ENCODE results near the gene NTSR1. TPM values are rescaled to one million over a fixed set of nuclear protein-coding genes. Genes with fewer than 3 reads are reported as not detected.

Gene NTSR1
- polyA plus RNA-seq, 4 donors: 0.34 to 1.2 TPM; not detected in 2

GRCh38 chr20:62770111-62770910 is 61.7 kb downstream of the NTSR1 start:
- H3K4me3 ChIP-seq (ENCODE audit: low read depth in 1 of 3, low read length in 3 of 3): no peak overlapping the region
- no peaks in the 10 kb centered on the region for H3K9me3 ChIP-seq (ENCODE audit: control insufficient read depth in 2 of 2, insufficient read depth in 1 of 2, low read depth in 1 of 2, low read length in 1 of 2)
- no peak overlapping the region for H3K27ac ChIP-seq (ENCODE audit: low read depth in 1 of 3, low read length in 2 of 3)
- DNase-seq: no peak
- no peaks in the 10 kb centered on the region for H3K36me3 ChIP-seq (ENCODE audit: control insufficient read depth in 3 of 3, insufficient read depth in 2 of 3, low read depth in 1 of 3, low read length in 3 of 3)
- WGBS, 3 donors: 90 to 91% (median 90%) methylated on average over 16 to 20 of the region's 20 CpGs
- H3K27me3 ChIP-seq (ENCODE audit: control insufficient read depth in 3 of 3, insufficient read depth in 3 of 3, low read length in 3 of 3): no peaks in the 10 kb centered on the region
- H3K4me1 ChIP-seq (ENCODE audit: control insufficient read depth in 3 of 3, insufficient read depth in 2 of 3, low read depth in 1 of 3, low read length in 2 of 3): peaks cover 0 to 7% (median 0%) of the 10 kb centered on the region in 3 donors
- no peak for FAIRE-seq

GRCh38 chr20:62770916-62771315 is 62.3 kb downstream of the NTSR1 start:
- H3K27me3 ChIP-seq (ENCODE audit: control insufficient read depth in 3 of 3, insufficient read depth in 3 of 3, low read length in 3 of 3): no peaks in the 10 kb centered on the region
- DNase-seq: no peak

GRCh38 chr20:62771396-62772102 is 62.9 kb downstream of the NTSR1 start:
- H3K36me3 ChIP-seq (ENCODE audit: control insufficient read depth in 3 of 3, insufficient read depth in 2 of 3, low read depth in 1 of 3, low read length in 3 of 3): no peaks in the 10 kb centered on the region

More at GRCh38 chr20:62770916-62771315, 62.3 kb downstream of the NTSR1 start:
- Histone ChIP-seq H3K36me3 (ENCODE audit: control insufficient read depth in 3 of 3, insufficient read depth in 2 of 3, low read depth in 1 of 3, low read length in 3 of 3) (no peaks in the 10 kb centered on the region), H3K4me1 (ENCODE audit: control insufficient read depth in 3 of 3, insufficient read depth in 2 of 3, low read depth in 1 of 3, low read length in 2 of 3) (peaks cover 0 to 7% (median 0%) of the 10 kb centered on the region in 3 donors), H3K27ac (ENCODE audit: low read depth in 1 of 3, low read length in 2 of 3) (no peak overlapping the region), H3K9me3 (ENCODE audit: control insufficient read depth in 2 of 2, insufficient read depth in 1 of 2, low read depth in 1 of 2, low read length in 1 of 2) (no peaks in the 10 kb centered on the region), H3K4me3 (ENCODE audit: low read depth in 1 of 3, low read length in 3 of 3) (no peak overlapping the region)
- no peak for FAIRE-seq
- 76 to 81% (median 80%) methylated on average over 14 of the region's 14 CpGs for WGBS, 3 donors

GRCh38 chr20:62772103-62772611 is 63.5 kb downstream of the NTSR1 start:
- FAIRE-seq: no peak
- WGBS, 3 donors: 88 to 93% (median 90%) methylated on average over 22 to 23 of the region's 23 CpGs

More at GRCh38 chr20:62771396-62772102, 62.9 kb downstream of the NTSR1 start:
- no peaks in the 10 kb centered on the region for H3K27me3 ChIP-seq (ENCODE audit: control insufficient read depth in 3 of 3, insufficient read depth in 3 of 3, low read length in 3 of 3)
- WGBS, 3 donors: 82 to 86% (median 82%) methylated on average over 24 to 25 of the region's 25 CpGs
- no peak overlapping the region for H3K27ac ChIP-seq (ENCODE audit: low read depth in 1 of 3, low read length in 2 of 3)
- no peak overlapping the region for H3K4me3 ChIP-seq (ENCODE audit: low read depth in 1 of 3, low read length in 3 of 3)
- H3K9me3 ChIP-seq (ENCODE audit: control insufficient read depth in 2 of 2, insufficient read depth in 1 of 2, low read depth in 1 of 2, low read length in 1 of 2): no peaks in the 10 kb centered on the region
- FAIRE-seq: no peak
- peaks cover 0 to 7% (median 3%) of the 10 kb centered on the region in 3 donors for H3K4me1 ChIP-seq (ENCODE audit: control insufficient read depth in 3 of 3, insufficient read depth in 2 of 3, low read depth in 1 of 3, low read length in 2 of 3)
- DNase-seq: no peak

GRCh38 chr20:62772619-62772989 is 64.0 kb downstream of the NTSR1 start:
- no peak for FAIRE-seq
- no peaks in the 10 kb centered on the region for H3K27me3 ChIP-seq (ENCODE audit: control insufficient read depth in 3 of 3, insufficient read depth in 3 of 3, low read length in 3 of 3)
- H3K36me3 ChIP-seq (ENCODE audit: control insufficient read depth in 3 of 3, insufficient read depth in 2 of 3, low read depth in 1 of 3, low read length in 3 of 3): no peaks in the 10 kb centered on the region
- WGBS, 3 donors: 71 to 76% (median 75%) methylated on average over 11 of the region's 11 CpGs
- H3K4me1 ChIP-seq (ENCODE audit: control insufficient read depth in 3 of 3, insufficient read depth in 2 of 3, low read depth in 1 of 3, low read length in 2 of 3): peaks cover 0 to 7% (median 3%) of the 10 kb centered on the region in 3 donors
- H3K9me3 ChIP-seq (ENCODE audit: control insufficient read depth in 2 of 2, insufficient read depth in 1 of 2, low read depth in 1 of 2, low read length in 1 of 2): no peaks in the 10 kb centered on the region
- H3K4me3 ChIP-seq (ENCODE audit: low read depth in 1 of 3, low read length in 3 of 3): no peak overlapping the region
- DNase-seq: no peak
- no peak overlapping the region for H3K27ac ChIP-seq (ENCODE audit: low read depth in 1 of 3, low read length in 2 of 3)

More at GRCh38 chr20:62772103-62772611, 63.5 kb downstream of the NTSR1 start:
- Histone ChIP-seq H3K27ac (ENCODE audit: low read depth in 1 of 3, low read length in 2 of 3) (no peak overlapping the region), H3K4me1 (ENCODE audit: control insufficient read depth in 3 of 3, insufficient read depth in 2 of 3, low read depth in 1 of 3, low read length in 2 of 3) (peaks cover 0 to 7% (median 3%) of the 10 kb centered on the region in 3 donors), H3K4me3 (ENCODE audit: low read depth in 1 of 3, low read length in 3 of 3) (no peak overlapping the region), H3K36me3 (ENCODE audit: control insufficient read depth in 3 of 3, insufficient read depth in 2 of 3, low read depth in 1 of 3, low read length in 3 of 3) (no peaks in the 10 kb centered on the region), H3K27me3 (ENCODE audit: control insufficient read depth in 3 of 3, insufficient read depth in 3 of 3, low read length in 3 of 3) (no peaks in the 10 kb centered on the region), H3K9me3 (ENCODE audit: control insufficient read depth in 2 of 2, insufficient read depth in 1 of 2, low read depth in 1 of 2, low read length in 1 of 2) (no peaks in the 10 kb centered on the region)
- no peak for DNase-seq

GRCh38 chr20:62772990-62773844 is 64.6 kb downstream of the NTSR1 start:
- Histone ChIP-seq H3K4me3 (ENCODE audit: low read depth in 1 of 3, low read length in 3 of 3) (no peak overlapping the region), H3K27ac (ENCODE audit: low read depth in 1 of 3, low read length in 2 of 3) (no peak overlapping the region), H3K36me3 (ENCODE audit: control insufficient read depth in 3 of 3, insufficient read depth in 2 of 3, low read depth in 1 of 3, low read length in 3 of 3) (no peaks in the 10 kb centered on the region), H3K4me1 (ENCODE audit: control insufficient read depth in 3 of 3, insufficient read depth in 2 of 3, low read depth in 1 of 3, low read length in 2 of 3) (peaks cover 0 to 7% (median 3%) of the 10 kb centered on the region in 3 donors), H3K27me3 (ENCODE audit: control insufficient read depth in 3 of 3, insufficient read depth in 3 of 3, low read length in 3 of 3) (no peaks in the 10 kb centered on the region), H3K9me3 (ENCODE audit: control insufficient read depth in 2 of 2, insufficient read depth in 1 of 2, low read depth in 1 of 2, low read length in 1 of 2) (no peaks in the 10 kb centered on the region)
- WGBS, 3 donors: 21 to 52% (median 36%) methylated on average over 19 of the region's 19 CpGs
- FAIRE-seq: no peak
- no peak for DNase-seq

- Histone ChIP-seq H3K27me3 (ENCODE audit: control insufficient read depth in 3 of 3, insufficient read depth in 3 of 3, low read length in 3 of 3) (no peaks in the 10 kb centered on the region), H3K4me1 (ENCODE audit: control insufficient read depth in 3 of 3, insufficient read depth in 2 of 3, low read depth in 1 of 3, low read length in 2 of 3) (peaks cover 0 to 3% (median under 1%) of the 10 kb centered on the region in 3 donors), H3K36me3 (ENCODE audit: control insufficient read depth in 3 of 3, insufficient read depth in 2 of 3, low read depth in 1 of 3, low read length in 3 of 3) (no peaks in the 10 kb centered on the region), H3K27ac (ENCODE audit: low read depth in 1 of 3, low read length in 2 of 3) (no peak overlapping the region), H3K4me3 (ENCODE audit: low read depth in 1 of 3, low read length in 3 of 3) (no peak overlapping the region), H3K9me3 (ENCODE audit: control insufficient read depth in 2 of 2, insufficient read depth in 1 of 2, low read depth in 1 of 2, low read length in 1 of 2) (no peaks in the 10 kb centered on the region)
- DNase-seq (no peak), FAIRE-seq (no peak)
- WGBS, 3 donors: 72 to 83% (median 78%) methylated on average over 29 of the region's 29 CpGs
Measured at GRCh38 chr20:62773845-62774714, 65.4 kb downstream of the NTSR1 start.
